ENCODE results near the gene LPIN2.

The LPIN2 gene

GRCh38 chr18:3013024-3013804 lies at the start of gene LPIN2:
Gene LPIN2, minus strand, starts transcription at chr18:3013144. Its CDS starts 52,304 bp downstream, at chr18:2960840.
- TF ChIP-seq CTCF (IDR thresholded peaks at IDR 0.05; ENCODE audit: control insufficient read depth, extremely low read depth, insufficient read depth) = no peak
- peak within 1 kb of the TSS; percentile 78 for H3K4me3 ChIP-seq (ENCODE audit: low read depth, low read length)
- DNase-seq (ENCODE audit: low read depth) = peak; percentile 88

GRCh38 chr18:3061581-3062312 lies 48.8 kb upstream of the LPIN2 start:
- no peak for DNase-seq (ENCODE audit: low read depth)
- no peak overlapping the region for H3K4me3 ChIP-seq (ENCODE audit: low read depth, low read length)
- TF ChIP-seq CTCF (IDR thresholded peaks at IDR 0.05; ENCODE audit: control insufficient read depth, extremely low read depth, insufficient read depth) = no peak

GRCh38 chr18:3060667-3061580 lies 48.0 kb upstream of the LPIN2 start:
- H3K4me3 ChIP-seq (ENCODE audit: low read depth, low read length) = no peak overlapping the region
- TF ChIP-seq CTCF (IDR thresholded peaks at IDR 0.05; ENCODE audit: control insufficient read depth, extremely low read depth, insufficient read depth) = no peak
- DNase-seq (ENCODE audit: low read depth) = no peak

DNA sequence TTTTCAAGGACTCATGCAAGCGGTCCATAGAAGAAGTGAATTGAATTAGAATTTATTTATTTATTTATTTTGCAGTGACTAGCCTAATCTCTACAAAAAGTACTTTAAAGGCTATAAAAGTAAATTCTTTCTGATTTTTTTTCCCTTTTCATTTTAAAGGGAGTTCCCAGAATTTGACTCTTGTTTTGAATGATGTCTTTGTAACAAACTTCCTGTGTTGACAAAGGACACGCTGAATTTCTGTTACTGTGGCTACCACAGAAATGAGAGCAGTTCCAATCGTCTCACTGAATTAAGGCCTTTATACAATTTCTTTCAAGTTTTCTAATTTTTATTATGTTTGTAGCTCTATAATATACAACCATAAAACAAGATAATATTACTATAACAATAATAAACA lies 46.3 kb upstream of the LPIN2 start:
- no peak for TF ChIP-seq CTCF (IDR thresholded peaks at IDR 0.05; ENCODE audit: control insufficient read depth, extremely low read depth, insufficient read depth)
- DNase-seq (ENCODE audit: low read depth) = no peak
- no peak overlapping the region for H3K4me3 ChIP-seq (ENCODE audit: low read depth, low read length)

DNA sequence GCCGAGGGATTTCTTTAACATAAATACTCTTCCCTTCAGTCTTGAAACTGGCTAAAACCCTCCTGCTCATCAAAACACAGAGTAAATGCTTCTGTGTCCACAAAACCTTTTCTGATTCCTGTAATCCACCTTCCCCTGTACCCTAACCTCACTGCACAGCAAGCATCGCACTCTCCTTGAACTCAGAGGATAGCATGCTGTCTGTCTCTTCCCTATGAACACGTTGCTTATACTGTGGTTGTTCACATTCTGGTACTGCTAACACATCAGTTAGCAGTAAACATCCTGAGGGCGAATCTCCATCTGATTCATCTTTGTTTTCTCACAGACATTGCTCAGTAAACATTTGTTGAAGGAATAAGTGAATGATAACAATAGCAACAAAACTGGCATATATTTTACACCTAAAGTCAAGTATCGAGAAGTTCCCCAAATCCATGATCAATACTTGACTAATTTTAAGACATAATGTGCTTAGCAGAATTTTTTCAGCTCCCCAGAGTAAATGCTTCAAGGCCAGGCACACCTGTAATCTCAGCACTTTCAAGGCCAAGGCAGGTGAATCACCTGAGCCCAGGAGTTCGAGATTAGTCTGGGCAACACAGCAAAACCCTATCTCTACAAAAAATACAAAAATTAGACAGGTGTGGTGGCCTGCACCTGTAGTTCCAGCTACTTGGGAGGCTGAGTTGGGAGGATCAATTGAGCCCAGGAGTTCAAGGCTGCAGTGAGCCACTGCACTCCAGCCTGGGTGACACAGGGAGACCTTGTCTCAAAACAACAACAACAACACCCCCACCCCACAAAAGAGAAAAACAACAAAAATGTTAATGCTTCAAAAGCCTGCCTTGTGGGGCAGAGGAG lies 45.6 kb upstream of the LPIN2 start:
- no peak overlapping the region for H3K4me3 ChIP-seq (ENCODE audit: low read depth, low read length)
- DNase-seq (ENCODE audit: low read depth) = no peak
- TF ChIP-seq CTCF (IDR thresholded peaks at IDR 0.05; ENCODE audit: control insufficient read depth, extremely low read depth, insufficient read depth) = no peak

DNA sequence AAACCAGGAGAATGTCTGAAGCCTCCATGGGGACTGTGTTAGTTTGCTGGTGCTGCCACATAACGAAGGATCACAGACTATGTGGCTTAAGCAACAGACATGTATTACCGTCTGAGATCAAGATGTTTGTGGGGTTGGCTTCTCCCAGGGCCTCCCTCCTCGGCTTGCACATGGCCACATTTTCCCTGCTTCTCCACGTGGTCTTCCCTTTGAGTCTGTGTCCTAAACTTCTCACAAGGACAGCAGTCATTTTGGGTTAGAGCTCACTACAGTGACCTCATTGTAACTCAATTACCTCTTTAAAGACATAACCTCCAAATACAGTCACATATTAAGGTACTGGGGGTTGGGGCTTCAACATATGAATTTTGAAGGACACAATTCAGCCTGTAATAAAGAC lies 44.6 kb upstream of the LPIN2 start:
- DNase-seq (ENCODE audit: low read depth) = no peak
- H3K4me3 ChIP-seq (ENCODE audit: low read depth, low read length) = no peak overlapping the region
- TF ChIP-seq CTCF (IDR thresholded peaks at IDR 0.05; ENCODE audit: control insufficient read depth, extremely low read depth, insufficient read depth) = no peak

All from LNCaP clone FGC (cell line).